ENCODE results near the gene TTLL7. TPM values are rescaled to one million over a fixed set of nuclear protein-coding genes. Genes with fewer than 3 reads are reported as not detected.

The TTLL7 gene
- total RNA-seq, 2 experiments from 2014 or later: not detected

GRCh38 chr1:83827741-83828140 is 171.2 kb downstream of the TTLL7 start:
- H3K36me3 Mint-ChIP-seq (ENCODE audit: low read depth): peaks cover 7% of the 10 kb centered on the region
- H3K4me3 Mint-ChIP-seq: no peak overlapping the region
- no peaks in the 10 kb centered on the region for H3K4me1 Mint-ChIP-seq (ENCODE audit: low read depth)
- H3K27me3 Mint-ChIP-seq (ENCODE audit: low read depth): no peaks in the 10 kb centered on the region
- H3K9me3 Mint-ChIP-seq: no peaks in the 10 kb centered on the region
- H3K27ac Mint-ChIP-seq: no peak overlapping the region
- intact Hi-C loops (cut with micrococcal nuclease): no loop called here
- CTCF ChIA-PET: no interaction called here
- no peak for DNase-seq

GRCh38 chr1:83822208-83822607 is 176.7 kb downstream of the TTLL7 start:
- Mint-ChIP-seq H3K27ac (no peak overlapping the region), H3K4me1 (ENCODE audit: low read depth) (no peaks in the 10 kb centered on the region), H3K27me3 (ENCODE audit: low read depth) (no peaks in the 10 kb centered on the region), H3K9me3 (peaks cover 1% of the 10 kb centered on the region), H3K36me3 (ENCODE audit: low read depth) (peaks cover 11% of the 10 kb centered on the region), H3K4me3 (no peak overlapping the region)
- intact Hi-C loops (cut with micrococcal nuclease): no loop called here
- CTCF ChIA-PET: interaction anchor here (0.8 kb wide), 1 partner anchor 58 kb away, joined by 3 read pairs; no protein-coding TSS in a partner anchor
- no peak for DNase-seq

- Mint-ChIP-seq H3K27me3 (ENCODE audit: low read depth) (no peaks in the 10 kb centered on the region), H3K36me3 (ENCODE audit: low read depth) (peaks cover 12% of the 10 kb centered on the region), H3K9me3 (peaks cover 1% of the 10 kb centered on the region), H3K4me3 (no peak overlapping the region), H3K27ac (no peak overlapping the region), H3K4me1 (ENCODE audit: low read depth) (no peaks in the 10 kb centered on the region)
- CTCF ChIA-PET: no interaction called here
- intact Hi-C loops (cut with micrococcal nuclease): no loop called here
- DNase-seq: no peak
Measured at GRCh38 chr1:83819436-83819835, 179.5 kb downstream of the TTLL7 start.

- CTCF ChIA-PET: no interaction called here
- no peak for DNase-seq
- H3K4me1 Mint-ChIP-seq (ENCODE audit: low read depth): no peaks in the 10 kb centered on the region
- H3K27me3 Mint-ChIP-seq (ENCODE audit: low read depth): no peaks in the 10 kb centered on the region
- H3K36me3 Mint-ChIP-seq (ENCODE audit: low read depth): peaks cover 10% of the 10 kb centered on the region
- no peak overlapping the region for H3K27ac Mint-ChIP-seq
- peaks cover 1% of the 10 kb centered on the region for H3K9me3 Mint-ChIP-seq
- intact Hi-C loops (cut with micrococcal nuclease): no loop called here
- no peak overlapping the region for H3K4me3 Mint-ChIP-seq
Measured at GRCh38 chr1:83818916-83819315, 180.0 kb downstream of the TTLL7 start.

- Mint-ChIP-seq H3K27me3 (ENCODE audit: low read depth) (no peaks in the 10 kb centered on the region), H3K4me1 (ENCODE audit: low read depth) (no peaks in the 10 kb centered on the region), H3K36me3 (ENCODE audit: low read depth) (peaks cover 6% of the 10 kb centered on the region), H3K4me3 (no peak overlapping the region), H3K27ac (no peak overlapping the region), H3K9me3 (peaks cover 1% of the 10 kb centered on the region)
- CTCF ChIA-PET: no interaction called here
- DNase-seq: no peak
- intact Hi-C loops (cut with micrococcal nuclease): no loop called here
Measured at GRCh38 chr1:83816836-83817235, 182.1 kb downstream of the TTLL7 start.

GRCh38 chr1:83815330-83815729 is 183.6 kb downstream of the TTLL7 start:
- Mint-ChIP-seq H3K36me3 (ENCODE audit: low read depth) (peaks cover 2% of the 10 kb centered on the region), H3K4me1 (ENCODE audit: low read depth) (no peaks in the 10 kb centered on the region), H3K9me3 (peaks cover 1% of the 10 kb centered on the region), H3K27me3 (ENCODE audit: low read depth) (no peaks in the 10 kb centered on the region), H3K27ac (no peak overlapping the region), H3K4me3 (no peak overlapping the region)
- CTCF ChIA-PET: no interaction called here
- DNase-seq: no peak
- intact Hi-C loops (cut with micrococcal nuclease): no loop called here

Other genes starting within 250 kb of the TTLL7 start
- 10 to 100 TPM; 25.7 to 25.9 TPM for gene PRKACB, start 145.1 kb upstream of the TTLL7 start, total RNA-seq

All from activated naive CD4-positive, alpha-beta T cell treated with anti-CD3 and anti-CD28 coated beads for 36 hours (primary cell).